Posterior vena cava (tissue), 2 donors: ENCODE data around the gene FOSB. TPM values are rescaled to one million over a fixed set of nuclear protein-coding genes. Genes with fewer than 3 reads are reported as not detected.
"Not testable (repeated sequence)": the region's sequence is repeated elsewhere in the genome, so short reads cannot be mapped to it uniquely, and the experiment has no call there.

Experiments
- DNase-seq: peaks from one replicate; pipeline ENCODE4 v3.0.0-alpha.2; 2020; ENCODE audit warnings: low spot score
- intact Hi-C, 2 donors: fragments of 100-400 bp; cut with DNase I; formaldehyde crosslinking; loops; one replicate each; pipeline versions ENCODE4 v1.14.1 to v1.14.2; 2022 to 2023
- total RNA-seq, 2 donors: library from RNA; stranded (reverse); fragmentation: NEBNext Ultra II Directional; extraction: Animal tissue kit (Norgen Biotek cat#: 25700); gene quantifications; one replicate each; pipeline ENCODE4 v1.2.1, GENCODE V29; 2021
- donor health status: DM: yes; HTN: yes; CAD: no.
- donor health status: DM: yes; HTN: yes; CAD: no.

FOSB gene
- total RNA-seq, 2 donors from 2014 or later: 33.2 to 73.0 TPM

DNA sequence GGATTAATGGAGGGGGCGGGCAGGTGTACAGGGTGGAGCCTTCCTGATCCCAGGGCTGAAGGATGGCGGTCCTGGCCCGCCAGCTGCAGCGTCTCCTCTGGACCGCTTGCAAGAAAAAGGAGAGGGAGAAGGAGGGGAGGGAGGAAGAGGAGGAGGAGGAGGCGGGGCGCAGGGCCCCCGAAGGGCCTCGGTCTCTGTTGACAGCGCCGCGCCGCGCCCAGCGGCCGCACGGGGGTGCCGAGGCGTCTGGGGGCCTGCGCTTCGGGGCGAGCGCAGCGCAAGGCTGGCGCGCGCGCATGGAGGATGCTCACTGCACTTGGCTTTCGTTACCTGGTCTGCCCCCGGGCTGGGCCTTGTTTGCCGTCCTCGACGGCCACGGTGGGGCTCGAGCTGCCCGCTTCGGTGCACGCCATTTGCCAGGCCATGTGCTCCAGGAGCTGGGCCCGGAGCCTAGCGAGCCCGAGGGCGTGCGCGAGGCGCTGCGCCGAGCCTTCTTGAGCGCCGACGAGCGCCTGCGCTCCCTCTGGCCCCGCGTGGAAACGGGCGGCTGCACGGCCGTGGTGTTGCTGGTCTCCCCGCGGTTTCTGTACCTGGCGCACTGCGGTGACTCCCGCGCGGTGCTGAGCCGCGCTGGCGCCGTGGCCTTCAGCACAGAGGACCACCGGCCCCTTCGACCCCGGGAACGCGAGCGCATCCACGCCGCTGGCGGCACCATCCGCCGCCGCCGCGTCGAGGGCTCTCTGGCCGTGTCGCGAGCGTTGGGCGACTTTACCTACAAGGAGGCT lies 30.8 kb downstream of the FOSB start, which contains the start of gene PPM1N:
PPM1N (plus strand) TSS at position 33 of the 785 bp plus-strand sequence; CDS start at position 63, 30 bp downstream.
- intact Hi-C loops: no loop called here
- DNase-seq: no peak

DNA sequence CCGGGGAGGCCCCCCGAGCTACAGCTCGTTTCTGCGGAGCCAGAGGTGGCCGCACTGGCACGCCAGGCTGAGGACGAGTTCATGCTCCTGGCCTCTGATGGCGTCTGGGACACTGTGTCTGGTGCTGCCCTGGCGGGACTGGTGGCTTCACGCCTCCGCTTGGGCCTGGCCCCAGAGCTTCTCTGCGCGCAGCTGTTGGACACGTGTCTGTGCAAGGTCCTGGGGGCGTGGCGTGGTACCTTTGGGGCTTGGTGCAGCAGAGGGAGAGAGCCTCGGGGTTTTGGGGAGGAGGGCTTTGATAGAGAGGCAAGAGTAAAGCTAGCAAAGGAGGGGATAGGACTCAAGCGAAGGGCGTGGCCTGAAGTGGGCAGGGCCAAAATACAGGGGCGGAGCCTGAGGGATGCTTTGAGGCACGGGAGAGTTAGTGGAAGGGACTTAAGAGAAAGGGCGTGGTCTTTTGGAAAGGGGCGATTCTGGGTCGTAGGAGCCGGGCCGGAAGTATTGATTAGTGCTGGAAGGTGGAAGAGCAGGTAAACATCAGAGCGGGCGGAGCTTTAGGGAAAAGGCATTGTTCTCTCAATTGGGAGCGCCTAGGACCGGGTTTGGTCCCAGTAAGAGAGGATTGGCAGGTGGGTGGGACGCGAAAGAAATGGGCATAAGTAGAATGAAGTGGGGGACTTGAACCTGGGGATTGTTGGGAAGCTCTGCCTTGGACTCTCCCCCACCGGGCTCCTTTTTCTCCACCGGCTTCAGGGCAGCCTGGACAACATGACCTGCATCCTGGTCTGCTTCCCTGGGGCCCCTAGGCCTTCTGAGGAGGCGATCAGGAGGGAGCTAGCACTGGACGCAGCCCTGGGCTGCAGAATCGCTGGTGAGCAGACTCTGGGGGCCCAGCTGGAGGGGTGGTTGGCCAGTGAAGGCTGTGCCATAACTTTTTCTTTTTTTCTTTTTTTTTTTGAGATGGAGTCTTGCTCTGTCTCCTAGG lies 31.7 kb downstream of the FOSB start:
- intact Hi-C loops: no loop called here
- DNase-seq: no peak

DNA sequence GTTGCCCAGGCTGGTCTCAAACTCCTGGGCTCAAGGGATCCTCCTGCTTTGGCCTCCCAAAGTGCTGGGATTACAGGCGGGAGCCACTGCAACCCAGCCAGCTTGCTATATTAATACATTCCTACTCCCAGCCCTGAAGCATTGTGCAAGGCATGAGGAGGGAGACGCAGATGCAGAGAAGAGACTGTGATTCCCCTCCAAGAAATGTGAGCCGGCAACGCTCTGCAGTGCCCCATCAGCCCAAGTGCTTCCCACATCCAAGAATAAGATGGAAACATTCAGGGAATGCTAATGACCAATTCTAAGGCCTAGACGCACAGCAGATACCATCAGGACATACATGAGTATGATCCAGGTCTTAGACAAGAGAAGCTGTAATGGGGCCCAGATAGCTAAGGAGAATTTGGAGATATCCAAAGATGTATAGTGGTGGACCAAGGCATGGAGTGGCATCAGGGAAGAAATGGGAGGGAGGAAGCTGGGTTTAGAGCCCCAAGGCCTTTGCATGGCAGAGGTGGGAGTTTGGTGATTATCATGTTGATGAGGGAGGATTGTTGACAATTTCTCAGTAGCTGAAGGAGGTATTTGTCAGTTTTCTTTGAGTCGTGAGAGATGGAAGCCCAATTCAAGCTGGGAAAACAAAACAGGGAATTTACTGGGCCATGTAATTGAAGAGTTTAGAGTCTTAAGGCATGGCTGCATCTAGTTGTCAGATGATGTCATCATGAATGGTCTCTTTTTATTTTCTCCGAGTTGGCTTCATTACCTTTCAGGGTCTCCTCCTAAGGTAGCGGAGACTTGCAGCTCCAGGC lies 33.3 kb downstream of the FOSB start:
- intact Hi-C loops: no loop called here
- no peak for DNase-seq

DNA sequence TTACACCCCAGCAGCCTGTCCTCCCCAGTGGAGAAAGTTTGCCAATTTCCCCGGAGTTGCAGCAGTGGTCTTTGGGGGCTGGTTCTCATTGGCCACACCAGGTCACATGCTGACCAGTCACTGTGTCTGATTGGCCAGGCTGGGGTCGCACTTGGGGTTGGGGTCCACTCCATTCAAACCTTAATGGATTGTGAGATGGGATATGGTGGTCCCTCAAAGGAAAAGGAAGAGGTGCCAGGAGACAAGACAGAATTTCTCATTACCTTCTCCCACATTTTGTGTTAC lies 33.9 kb downstream of the FOSB start:
- DNase-seq: no peak
- intact Hi-C loops: no loop called here

DNA sequence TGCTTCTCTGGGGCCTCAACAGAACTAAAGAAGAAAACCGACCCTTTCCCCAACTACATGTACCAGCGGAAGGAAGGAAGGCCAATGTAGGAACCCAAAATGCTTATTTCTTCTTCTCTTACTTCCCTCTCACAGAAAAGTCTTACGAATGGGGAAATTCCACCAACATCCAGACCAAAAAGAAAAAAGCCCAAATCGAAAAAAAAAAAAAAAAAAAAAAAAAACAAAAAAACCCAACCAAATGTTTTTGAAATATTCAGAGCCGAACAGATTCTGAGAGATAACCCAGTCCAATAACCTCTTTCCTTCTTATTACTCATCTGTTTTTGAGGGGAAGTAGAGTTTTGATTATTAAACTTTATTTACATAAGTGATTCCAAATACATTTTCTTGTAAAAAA lies 34.3 kb downstream of the FOSB start:
- DNase-seq: no peak
- intact Hi-C loops: no loop called here

DNA sequence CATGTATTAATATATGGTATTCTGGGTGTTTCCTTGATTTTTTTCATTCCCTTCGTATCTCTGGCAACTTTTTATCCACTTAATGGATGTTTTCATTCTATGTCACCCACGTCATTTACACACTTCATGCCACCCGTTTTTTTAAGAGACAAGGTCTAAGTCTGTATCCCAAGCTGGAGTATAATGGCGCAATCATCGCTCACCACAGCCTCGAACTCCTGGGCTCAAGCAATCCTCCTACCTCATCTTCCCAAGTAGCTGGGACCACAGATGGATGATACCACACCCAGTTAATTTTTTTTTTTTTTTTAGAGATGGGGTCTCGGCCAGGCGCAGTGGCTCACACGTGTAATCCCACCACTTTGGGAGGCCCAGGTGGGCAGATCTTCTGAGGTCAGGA lies 36.1 kb downstream of the FOSB start:
- DNase-seq: no peak
- intact Hi-C loops: no loop called here

DNA sequence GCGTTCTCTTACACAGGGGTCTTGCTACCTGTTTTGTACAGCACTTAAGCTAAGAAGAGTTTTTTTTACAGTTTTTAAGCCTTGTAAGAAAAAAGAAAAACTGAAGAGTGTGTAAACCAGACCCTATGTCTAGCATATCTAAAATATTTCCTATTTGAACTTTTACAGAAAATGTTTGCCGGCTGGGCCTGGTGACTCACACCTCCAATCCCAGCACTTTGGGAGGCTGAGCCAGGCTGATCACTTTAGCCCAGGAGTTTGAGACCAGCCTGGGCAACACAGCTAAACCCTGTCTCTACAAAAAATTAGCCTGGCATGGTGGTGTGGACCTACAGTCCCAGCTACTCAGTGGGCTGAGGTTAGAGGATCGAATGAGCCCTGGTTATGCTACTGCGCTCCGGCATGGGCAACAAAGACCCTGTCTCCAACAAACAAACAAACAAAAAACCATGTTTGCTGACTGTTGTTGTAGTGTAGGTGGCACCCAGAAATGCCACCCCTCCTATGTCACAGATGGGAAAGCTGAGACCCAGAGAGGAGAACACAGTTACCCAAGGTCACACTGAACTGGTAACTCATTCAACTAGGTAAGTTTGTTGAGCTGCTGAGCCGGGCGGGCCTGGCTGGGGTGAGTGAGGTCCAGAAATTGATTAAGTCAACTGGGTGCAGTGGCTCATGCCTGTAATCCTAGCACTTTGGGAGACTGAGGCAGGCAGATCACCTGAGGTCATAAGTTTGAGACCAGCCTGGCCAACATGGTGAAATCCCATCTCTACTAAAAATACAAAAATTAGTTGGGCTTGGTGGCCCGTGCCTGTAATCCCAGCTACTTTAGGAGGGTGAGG lies 37.6 kb downstream of the FOSB start:
- no peak for DNase-seq
- intact Hi-C loops: no loop called here

DNA sequence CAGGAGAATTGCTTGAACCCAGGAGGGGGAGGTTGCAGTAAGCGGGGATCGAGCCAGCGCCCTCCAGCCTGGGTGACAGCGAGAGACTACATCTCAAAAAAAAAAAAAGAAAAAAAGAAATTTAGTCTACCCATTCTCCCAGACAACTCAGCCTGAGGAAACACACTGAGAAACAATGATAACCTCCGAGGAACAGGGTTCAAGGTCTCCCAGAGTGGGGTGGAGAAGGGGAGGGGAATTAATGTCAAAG lies 38.1 kb downstream of the FOSB start:
- DNase-seq: no peak
- intact Hi-C loops: no loop called here

DNA sequence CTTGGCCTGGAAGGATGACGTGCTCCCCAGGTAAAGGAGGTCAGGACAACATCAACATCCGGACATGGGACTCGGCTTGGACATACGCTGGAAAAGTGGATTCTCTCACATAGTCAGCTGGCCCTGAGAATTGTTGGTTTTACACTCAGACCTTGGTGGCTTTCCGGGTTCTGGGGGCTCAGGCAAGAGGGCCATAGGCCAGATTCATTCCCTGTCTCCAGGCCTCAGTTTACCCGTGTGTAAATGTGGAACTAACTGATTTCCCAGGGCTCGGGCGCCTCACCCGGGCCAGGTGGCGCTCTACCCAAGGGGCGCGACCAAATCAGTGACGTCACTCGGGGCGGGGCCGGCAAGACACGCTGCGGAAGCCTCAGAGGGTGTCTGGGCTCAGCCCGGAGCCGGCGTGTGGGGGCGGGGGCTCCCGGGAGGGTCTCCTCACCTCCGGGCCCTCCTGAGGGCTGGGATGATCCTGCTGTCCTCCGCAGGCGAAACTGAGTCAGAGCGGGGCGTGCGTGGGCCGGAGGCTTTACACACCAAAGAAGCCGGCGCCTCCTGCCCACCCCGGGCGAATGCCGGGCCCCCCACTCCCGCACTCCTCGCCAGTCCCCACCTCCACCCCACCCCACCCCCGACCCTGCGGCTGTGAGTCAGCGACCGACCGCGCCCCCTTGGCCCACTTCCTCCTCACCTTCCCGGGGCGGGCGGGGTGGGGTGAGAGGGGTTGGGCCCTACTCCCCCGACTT lies 38.6 kb downstream of the FOSB start:
- DNase-seq: peak; percentile 98
- intact Hi-C loops: no loop called here

DNA sequence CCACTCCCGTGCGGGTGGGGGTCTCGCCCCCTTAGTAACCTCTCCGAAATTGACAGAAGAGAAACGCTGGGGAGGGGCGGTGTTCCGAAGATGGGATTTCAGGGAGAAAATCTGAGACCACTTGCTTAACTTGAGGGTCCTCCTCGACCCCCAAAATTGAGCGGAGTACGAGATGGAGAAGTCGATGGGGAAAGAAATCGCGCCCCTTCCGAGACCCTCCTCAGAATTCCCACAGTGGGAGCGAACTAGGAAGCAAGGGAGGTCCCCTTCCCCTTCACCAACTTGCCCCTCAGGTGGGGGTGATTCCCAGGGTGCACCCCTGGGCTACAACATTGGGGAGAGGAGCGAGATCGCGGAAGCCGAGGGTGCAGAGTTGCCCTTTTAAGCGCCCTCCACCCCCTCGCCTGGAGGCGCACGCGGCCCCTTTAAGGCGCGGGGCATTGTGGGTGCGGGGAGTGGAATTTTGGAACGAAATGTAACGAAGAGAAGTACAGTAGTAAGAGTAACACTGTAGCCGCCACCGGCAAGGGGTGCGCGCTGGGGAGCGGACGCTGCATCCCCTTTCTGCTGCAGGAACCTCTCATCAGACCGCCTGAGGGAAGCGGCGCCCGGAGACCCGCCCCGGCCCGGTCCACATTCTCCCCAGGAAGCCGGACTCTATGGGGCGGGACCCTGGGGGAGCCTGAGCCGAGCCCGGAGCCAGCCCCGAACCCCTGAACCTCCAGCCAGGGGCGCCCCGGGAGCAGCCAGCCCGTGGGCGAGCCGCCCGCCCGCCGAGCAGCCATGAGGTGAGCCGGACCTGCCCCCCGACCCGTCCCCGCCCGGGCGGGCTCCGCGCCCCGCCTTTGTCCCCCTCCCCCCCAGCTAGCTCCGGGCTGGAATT lies 39.4 kb downstream of the FOSB start, which contains the start of gene VASP:
VASP (plus strand) TSS at position 491 of the 883 bp plus-strand sequence; CDS start at position 784, 293 bp downstream.
- intact Hi-C loops: no loop called here
- peak; percentile 96 for DNase-seq

DNA sequence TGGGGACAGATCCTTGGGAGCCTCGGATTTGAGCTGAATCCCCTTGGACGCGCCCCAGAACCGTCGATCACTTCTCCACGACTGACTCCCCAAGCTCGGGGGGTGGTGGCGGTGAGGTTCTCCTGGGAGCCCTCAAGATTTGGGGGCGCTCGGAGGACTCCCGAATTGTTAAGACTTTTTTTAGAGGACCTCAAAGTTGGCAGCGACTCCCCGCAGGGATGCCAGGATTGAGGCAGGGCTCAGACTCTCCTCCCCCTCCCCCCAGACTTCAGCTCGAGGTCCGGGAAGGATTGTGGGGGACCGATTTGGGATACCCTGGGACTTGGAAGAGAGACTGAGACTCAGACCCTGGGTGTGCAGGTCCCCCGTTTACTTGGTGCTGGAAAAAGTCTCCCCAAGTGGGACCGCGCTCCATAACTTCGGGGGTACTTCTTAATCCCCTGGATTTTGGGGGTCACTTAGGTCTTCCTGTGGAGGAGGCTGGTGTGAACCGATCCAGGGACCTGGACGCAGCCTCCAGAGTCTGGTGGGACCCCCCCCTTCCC lies 40.1 kb downstream of the FOSB start:
- intact Hi-C loops: no loop called here
- DNase-seq: no peak

DNA sequence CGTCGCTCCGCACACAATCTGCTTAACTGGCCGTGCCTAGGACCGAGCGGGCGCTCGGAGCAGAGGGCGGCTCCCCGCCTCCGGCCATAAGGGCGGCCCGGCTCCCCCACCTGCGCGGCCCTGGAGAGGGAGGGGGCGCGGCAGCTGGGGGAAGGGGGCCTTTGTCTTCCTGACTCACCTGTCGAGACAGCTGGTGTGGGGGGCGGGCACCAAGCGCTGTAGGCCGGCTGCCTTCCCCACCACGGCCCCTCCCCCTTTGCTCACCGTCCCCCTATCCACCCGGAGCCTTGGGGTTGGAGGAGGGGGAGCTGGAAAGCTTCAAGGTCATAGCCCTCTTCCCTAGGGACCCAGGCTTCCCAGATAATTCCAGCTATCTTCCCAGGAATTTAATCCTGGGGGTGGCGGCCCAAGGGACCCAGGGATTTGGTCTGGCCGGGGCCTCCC lies 40.6 kb downstream of the FOSB start:
- no peak for DNase-seq
- intact Hi-C loops: no loop called here

DNA sequence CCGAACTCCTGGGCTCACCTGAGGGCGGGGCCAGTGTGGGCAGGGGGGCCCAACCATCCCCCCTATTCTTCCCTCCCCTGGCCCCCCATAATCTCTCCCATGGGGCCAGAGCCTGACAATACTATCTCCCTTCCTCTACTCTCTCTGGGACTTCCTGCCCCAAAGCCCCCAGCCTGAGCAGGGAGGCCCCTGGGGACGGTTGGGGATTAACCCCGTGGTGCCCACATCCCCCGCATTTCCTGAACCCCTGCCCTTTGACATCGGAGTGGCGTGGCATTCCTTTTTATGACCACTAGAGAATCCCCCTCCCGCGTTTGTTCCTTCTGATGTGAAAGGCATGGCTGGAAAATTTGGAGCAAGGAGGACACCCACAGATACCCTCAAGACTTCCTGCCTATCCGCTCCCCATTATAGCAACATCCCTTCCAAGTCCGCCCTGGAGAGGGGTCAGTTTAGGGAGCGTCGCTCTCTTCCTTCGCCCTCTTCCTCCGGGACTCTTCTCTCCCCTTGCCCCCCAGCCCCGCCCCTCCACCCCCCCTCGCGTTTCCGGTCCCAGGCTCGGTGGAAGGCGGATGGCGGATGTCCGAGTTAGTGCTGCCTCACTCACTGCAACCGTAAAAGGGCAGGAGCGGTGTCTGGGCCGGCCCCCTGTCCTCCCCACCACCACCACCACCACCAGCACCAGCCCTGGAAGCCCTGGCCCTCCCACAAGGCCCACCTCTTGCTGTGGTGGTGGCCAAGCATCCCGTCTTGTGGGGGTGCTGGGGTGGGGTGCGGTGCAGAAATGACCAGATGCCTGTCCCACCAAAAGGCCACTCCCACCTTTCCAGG lies 41.3 kb downstream of the FOSB start:
- peak; percentile 96 for DNase-seq
- intact Hi-C loops: no loop called here

DNA sequence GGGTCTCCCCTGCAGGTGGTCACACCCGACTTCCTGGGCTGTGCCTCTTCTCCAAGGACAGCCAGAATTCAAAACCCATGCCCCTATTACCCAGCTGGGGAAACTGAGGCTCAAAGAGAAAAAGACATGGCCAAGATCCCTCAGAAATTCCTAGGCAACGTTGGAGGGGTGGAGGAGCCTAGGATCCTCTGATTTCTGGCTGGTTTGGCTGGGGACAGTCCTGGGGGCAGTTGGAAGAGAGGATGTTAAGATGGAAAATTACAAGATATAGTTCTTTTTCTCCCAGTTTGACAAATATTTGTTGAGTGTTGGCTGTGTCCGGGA lies 41.9 kb downstream of the FOSB start:
- intact Hi-C loops: loop anchor here in 1 of 2 donors (10.0 kb wide), 1 partner anchor 55 kb away; no protein-coding TSS in a partner anchor
- no peak for DNase-seq

DNA sequence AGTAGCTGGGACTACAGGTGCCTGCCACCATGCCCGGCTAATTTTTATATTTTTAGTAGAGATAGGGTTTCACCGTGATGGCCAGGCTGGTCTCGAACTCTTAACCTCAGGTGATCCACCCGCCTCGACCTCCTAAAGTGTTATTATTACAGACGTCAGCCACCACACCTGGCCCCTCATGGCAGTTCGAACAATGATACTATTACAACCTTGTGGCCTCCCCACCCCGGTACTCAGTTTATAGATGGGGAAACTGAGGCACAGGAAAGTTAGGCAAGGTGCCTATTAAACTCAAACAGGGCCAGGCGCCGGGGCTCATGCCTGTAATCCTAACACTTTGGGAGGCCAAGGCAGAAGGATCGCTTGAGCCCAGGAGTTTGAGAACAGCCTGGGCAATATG lies 42.6 kb downstream of the FOSB start:
- intact Hi-C loops: loop anchor here in 1 of 2 donors (10.0 kb wide), 1 partner anchor 54 kb away; no protein-coding TSS in a partner anchor
- not testable (repeated sequence) for DNase-seq

DNA sequence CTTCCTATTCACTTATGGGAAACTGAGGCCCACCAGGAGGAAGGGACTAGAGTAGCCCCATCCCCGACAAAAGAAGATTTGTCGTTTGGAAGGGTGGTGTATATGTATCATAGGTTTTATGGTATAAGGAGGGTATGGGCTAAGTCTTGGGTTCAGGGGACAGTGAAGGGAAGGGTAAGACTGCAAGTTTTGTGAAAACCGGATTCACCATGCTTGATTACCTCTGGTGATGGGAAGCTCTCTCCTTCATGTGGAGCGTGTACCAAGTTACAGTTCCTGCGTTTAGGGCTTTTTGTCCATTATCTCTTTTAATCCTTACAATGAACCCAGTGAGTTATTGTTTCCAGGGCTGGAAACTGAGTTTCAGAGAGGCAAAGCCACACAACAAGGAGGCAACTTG lies 43.3 kb downstream of the FOSB start:
- DNase-seq: no peak
- intact Hi-C loops: loop anchor here in 1 of 2 donors (10.0 kb wide), 1 partner anchor 54 kb away; no protein-coding TSS in a partner anchor
